ENCODE results near the gene HLA-DPB1. TPM values are rescaled to one million over a fixed set of nuclear protein-coding genes. Genes with fewer than 3 reads are reported as not detected.
A peak's percentile ranks its signal among the peaks of the same experiment; 100 is the strongest.

The HLA-DPB1 gene
- total and polyA plus RNA-seq, 9 of the 15 experiments (the other 6 are each of a cell fraction or from before 2014, with no cell fraction given), result 0.07 to 1.2 (median 0.51) TPM

GRCh38 chr6:33061987-33062386 is 13.8 kb upstream of the HLA-DPB1 start:
- Histone ChIP-seq H3K27me3 (ENCODE audit: control insufficient read depth in 2 of 2, insufficient read depth in 2 of 2, low read length in 2 of 2) (peaks cover 0 to 7% of the 10 kb centered on the region in 2 experiments; a peak in 3 of 5 replicates), H3K4me2 (ENCODE audit: insufficient read depth, low read length) (no peak overlapping the region), H3K27ac (ENCODE audit: extremely low read depth, low read depth, low read length) (peak overlapping the region; percentile 12; the same call in 1 of the 3 replicates), H3K79me2 (ENCODE audit: control insufficient read depth, insufficient read depth, low read length) (no peaks in the 10 kb centered on the region), H3K9me1 (ENCODE audit: control insufficient read depth, insufficient read depth, low read length) (no peaks in the 10 kb centered on the region), H2AFZ (ENCODE audit: low read depth, low read length) (no peak overlapping the region; the same call in 1 of the 2 replicates), H3K36me3 (ENCODE audit: control insufficient read depth, insufficient read depth, low read length) (no peaks in the 10 kb centered on the region), H3K4me1 (replicated peaks in 1 of 2; ENCODE audit: control insufficient read depth in 2 of 2, insufficient read depth in 2 of 2, low read length in 2 of 2) (no peaks in the 10 kb centered on the region), H3K9ac (ENCODE audit: insufficient read depth in 1 of 2, low read depth in 2 of 2, low read length in 2 of 2) (no peak overlapping the region), H3K9me3 (replicated peaks; ENCODE audit: control insufficient read depth, insufficient read depth, low read depth, low read length) (no peaks in the 10 kb centered on the region; the same call in 1 of the 2 replicates), H4K20me1 (replicated peaks; ENCODE audit: control insufficient read depth, insufficient read depth, low read length) (no peaks in the 10 kb centered on the region), H3K4me3 (no peak overlapping the region)
- in situ Hi-C loops (cut with MboI) (no loop called here), intact Hi-C loops (cut with micrococcal nuclease) (no loop called here)
- ChIA-PET CTCF (ENCODE audit: low intra/inter-chr PET ratio) (no interaction called here), POLR2A (interaction anchor here (0.7 to 1.4 kb wide), 3 partner anchors 9 to 90 kb away, joined by 3 to 5 read pairs (median 4); no protein-coding TSS in a partner anchor)
- peak; percentile 52 for FAIRE-seq
- ATAC-seq, result peak; percentile 88
- 7% methylated on average over 2 of the region's 2 CpGs for WGBS (ENCODE audit: insufficient coverage, low coverage, missing lambda C conversion rate)
- DNase-seq (ENCODE audit: extremely low read depth in 1 of 4, low spot score in 3 of 4), result peak; percentile 29 to 42 (median 36)
- no TSS peak for BruUV-seq (replicated peaks)
- TF ChIP-seq SPI1 (IDR thresholded peaks at IDR 0.05; ENCODE audit: borderline replicate concordance, low read depth, low read length) (peak; percentile 97), STAT6 (CRISPR knock-in tag; IDR thresholded peaks at IDR 0.05) (no peak), CEBPB (tag; IDR thresholded peaks at IDR 0.05) (peak; percentile 48; the same call in 1 of the 2 replicates), SREBF1 (IDR thresholded peaks at IDR 0.05; ENCODE audit: borderline replicate concordance, low read depth, low read length) (peak; percentile 98), RNF2 (IDR thresholded peaks at IDR 0.05) (0 out of 2 replicates have a peak, but pooled peaks have one; percentile 35), ZNF395 (CRISPR knock-in tag; IDR thresholded peaks at IDR 0.05) (0 out of 2 replicates have a peak, but pooled peaks have one; percentile 5), ZFP36 (IDR thresholded peaks at IDR 0.05; ENCODE audit: low read depth, low read length, partially characterized antibody) (peak; percentile 92), ZNF316 (IDR thresholded peaks at IDR 0.05) (peak; percentile 51), EP300 (IDR thresholded peaks at IDR 0.05; ENCODE audit: low read length) (0 out of 2 replicates have a peak, but pooled peaks have one; percentile 21), DACH1 (IDR thresholded peaks at IDR 0.05; ENCODE audit: partially characterized antibody) (no peak), RHOXF2B (CRISPR knock-in tag; conservative IDR thresholded peaks at IDR 0.05) (no peak), FOSL1 (tag; conservative IDR thresholded peaks at IDR 0.05) (no peak), ZNF589 (CRISPR knock-in tag; IDR thresholded peaks at IDR 0.05; ENCODE audit: low read depth) (no peak), ZNF707 (CRISPR knock-in tag; conservative IDR thresholded peaks at IDR 0.05) (no peak), POLR2H (tag; IDR thresholded peaks at IDR 0.05; ENCODE audit: low read depth) (0 out of 2 replicates have a peak, but pooled peaks have one; percentile 32), ZNF75A (CRISPR knock-in tag; IDR thresholded peaks at IDR 0.05) (no peak), ETV1 (tag; conservative IDR thresholded peaks at IDR 0.05; ENCODE audit: low read depth) (peak; percentile 83), MAFK (IDR thresholded peaks at IDR 0.05; ENCODE audit: low read length) (0 out of 2 replicates have a peak, but pooled peaks have one; percentile 12)

All from K562 (cell line).